Left lobe of liver (tissue), 2 donors: ENCODE results near the gene FILIP1. TPM values are rescaled to one million over a fixed set of nuclear protein-coding genes. Genes with fewer than 3 reads are reported as not detected.

Experiments used
- ATAC-seq: fragments of 200-7000 bp; cut with Tn5 transposase; one replicate; pipeline ENCODE4 v1.9.1; 2020; ENCODE audit warnings: mild to moderate bottlenecking, moderate library complexity
- DNase-seq: peaks from one replicate; pipeline ENCODE4 v3.0.0-alpha.2; 2020; ENCODE audit warnings: low spot score
- total RNA-seq: library from RNA; stranded (reverse); gene quantifications from one replicate; pipeline ENCODE4 v1.2.1, GENCODE V29; 2021
- donor health status: DM: no; HTN: no; CAD: no; lungs with moderate emphysema.
- donor health status: DM: no; HTN: yes; CAD: no.

FILIP1 gene
- total RNA-seq, 1 donor from 2014 or later = 1.1 TPM

- ATAC-seq = no peak
- no peak for DNase-seq
Measured at GRCh38 chr6:75494290-75494689, 690 bp upstream of the FILIP1 start.

GRCh38 chr6:75492386-75493153 is 1.0 kb downstream of the FILIP1 start:
- no peak for DNase-seq
- ATAC-seq = no peak

GRCh38 chr6:75491291-75491690 is 2.3 kb downstream of the FILIP1 start:
- no peak for ATAC-seq
- DNase-seq = no peak

GRCh38 chr6:75490706-75491105 is 2.9 kb downstream of the FILIP1 start:
- no peak for ATAC-seq

GRCh38 chr6:75489025-75489424 is 4.6 kb downstream of the FILIP1 start:
- ATAC-seq (no peak), DNase-seq (no peak)

More at GRCh38 chr6:75490706-75491105, 2.9 kb downstream of the FILIP1 start:
- no peak for DNase-seq

- no peak for DNase-seq
- no peak for ATAC-seq
Measured at GRCh38 chr6:75488033-75488432, 5.6 kb downstream of the FILIP1 start.

GRCh38 chr6:75486850-75487518 is 6.6 kb downstream of the FILIP1 start:
- ATAC-seq = no peak
- no peak for DNase-seq

- ATAC-seq (no peak), DNase-seq (no peak)
Measured at GRCh38 chr6:75484535-75484934, 9.1 kb downstream of the FILIP1 start.

- ATAC-seq (no peak), DNase-seq (no peak)
Measured at GRCh38 chr6:75483136-75483952, 10.3 kb downstream of the FILIP1 start.

- ATAC-seq = no peak
- DNase-seq = no peak
Measured at GRCh38 chr6:75481936-75482593, 11.5 kb downstream of the FILIP1 start.

GRCh38 chr6:75481394-75481793 is 12.2 kb downstream of the FILIP1 start:
- no peak for ATAC-seq

GRCh38 chr6:75480425-75480824 is 13.2 kb downstream of the FILIP1 start:
- DNase-seq = no peak
- ATAC-seq = no peak

More at GRCh38 chr6:75481394-75481793, 12.2 kb downstream of the FILIP1 start:
- DNase-seq = no peak

- no peak for ATAC-seq
- DNase-seq = no peak
Measured at GRCh38 chr6:75479712-75480111, 13.9 kb downstream of the FILIP1 start.

- DNase-seq (no peak), ATAC-seq (peak; percentile 17)
Measured at GRCh38 chr6:75478929-75479328, 14.7 kb downstream of the FILIP1 start.

- DNase-seq = no peak
Measured at GRCh38 chr6:75472885-75473284, 20.7 kb downstream of the FILIP1 start.

GRCh38 chr6:75467966-75468365 is 25.6 kb downstream of the FILIP1 start:
- ATAC-seq (no peak), DNase-seq (no peak)

More at GRCh38 chr6:75472885-75473284, 20.7 kb downstream of the FILIP1 start:
- no peak for ATAC-seq

- DNase-seq = no peak
- ATAC-seq = no peak
Measured at GRCh38 chr6:75467284-75467683, 26.3 kb downstream of the FILIP1 start.

GRCh38 chr6:75466636-75467035 is 27.0 kb downstream of the FILIP1 start:
- ATAC-seq (no peak), DNase-seq (no peak)

- ATAC-seq (no peak), DNase-seq (no peak)
Measured at GRCh38 chr6:75463908-75464307, 29.7 kb downstream of the FILIP1 start.

GRCh38 chr6:75463061-75463460 is 30.5 kb downstream of the FILIP1 start:
- no peak for ATAC-seq
- no peak for DNase-seq

- DNase-seq (no peak), ATAC-seq (no peak)
Measured at GRCh38 chr6:75460681-75461080, 32.9 kb downstream of the FILIP1 start.
